HEK293 (cell line): ENCODE results near the gene MBD4.
"Not testable (repeated sequence)": the region's sequence is repeated elsewhere in the genome, so short reads cannot be mapped to it uniquely, and the experiment has no call there.

Experiments used
- GLI2 ChIP-seq: fragments of 450-650 bp; formaldehyde crosslinking; IDR thresholded peaks from 2 replicates; pipeline ENCODE4; 2017; ENCODE audit warnings: missing biosample characterization, missing genetic modification characterization, low read depth, borderline replicate concordance
- KLF9 ChIP-seq: fragments of 450-650 bp; formaldehyde crosslinking; IDR thresholded peaks from 2 replicates; pipeline ENCODE4 v1.5.1; 2016; ENCODE audit warnings: missing biosample characterization, missing genetic modification characterization, low read depth
- PRDM1 ChIP-seq: fragments of 450-650 bp; formaldehyde crosslinking; IDR thresholded peaks from 2 replicates; pipeline ENCODE4; 2016; ENCODE audit warnings: missing biosample characterization, missing genetic modification characterization
- ZBTB1 ChIP-seq: fragments of 450-650 bp; formaldehyde crosslinking; IDR thresholded peaks from 2 replicates; pipeline ENCODE4 v1.5.1; 2016; ENCODE audit warnings: missing biosample characterization, missing genetic modification characterization
- ZNF274 ChIP-seq, 2 experiments: fragments of 200-500 bp in 1 of 2; fragments of 450-650 bp in 1 of 2; sonication (Bioruptor generic) in 1 of 2; formaldehyde crosslinking in 1 of 2; IDR thresholded peaks; 2 replicates each; pipeline versions ENCODE4 v1.5.1 to v1.6.1; 2014 to 2016; ENCODE audit warnings: borderline replicate concordance in 1 of 2, inconsistent platforms in 1 of 2, low read length in 1 of 2, missing biosample characterization in 1 of 2, missing genetic modification characterization in 1 of 2
- ZNF391 ChIP-seq: fragments of 450-650 bp; formaldehyde crosslinking; IDR thresholded peaks from 2 replicates; pipeline ENCODE4 v1.5.1; 2016; ENCODE audit warnings: low read depth, missing biosample characterization, missing genetic modification characterization, borderline replicate concordance
- ZNF76 ChIP-seq: fragments of 450-650 bp; formaldehyde crosslinking; IDR thresholded peaks from 2 replicates; pipeline ENCODE4; 2016; ENCODE audit warnings: low read depth, missing biosample characterization, missing genetic modification characterization, borderline replicate concordance
- TF ChIP-seq, protein P1 (sequence below): fragments of 450-650 bp; formaldehyde crosslinking; IDR thresholded peaks from 2 replicates; pipeline ENCODE4 v1.5.1; 2016; ENCODE audit warnings: missing biosample characterization, missing genetic modification characterization
- TF ChIP-seq, protein P2 (sequence below): fragments of 450-650 bp; formaldehyde crosslinking; IDR thresholded peaks from 2 replicates; pipeline ENCODE4 v1.5.1; 2016; ENCODE audit warnings: missing biosample characterization, missing genetic modification characterization
- TF ChIP-seq, protein P3 (sequence below): fragments of 450-650 bp; formaldehyde crosslinking; IDR thresholded peaks from 2 replicates; pipeline ENCODE4 v1.5.1; 2016; ENCODE audit warnings: missing biosample characterization, missing genetic modification characterization
- TF ChIP-seq, protein P4 (sequence below): fragments of 450-650 bp; formaldehyde crosslinking; IDR thresholded peaks from 2 replicates; pipeline ENCODE4 v1.5.1; 2016; ENCODE audit warnings: missing biosample characterization, missing genetic modification characterization
- TF ChIP-seq, protein P5 (sequence below): fragments of 450-650 bp; formaldehyde crosslinking; IDR thresholded peaks from 2 replicates; pipeline ENCODE4 v1.5.1; 2016; ENCODE audit warnings: missing biosample characterization, missing genetic modification characterization
- TF ChIP-seq, protein P6 (sequence below): fragments of 450-650 bp; formaldehyde crosslinking; IDR thresholded peaks from 2 replicates; pipeline ENCODE4 v1.5.1; 2016; ENCODE audit warnings: missing biosample characterization, missing genetic modification characterization, low read depth
- TF ChIP-seq, protein P7 (sequence below): fragments of 450-650 bp; formaldehyde crosslinking; conservative IDR thresholded peaks from 2 replicates; pipeline ENCODE4 v1.5.1; 2016; ENCODE audit warnings: low read depth, missing biosample characterization, missing genetic modification characterization

DNA sequence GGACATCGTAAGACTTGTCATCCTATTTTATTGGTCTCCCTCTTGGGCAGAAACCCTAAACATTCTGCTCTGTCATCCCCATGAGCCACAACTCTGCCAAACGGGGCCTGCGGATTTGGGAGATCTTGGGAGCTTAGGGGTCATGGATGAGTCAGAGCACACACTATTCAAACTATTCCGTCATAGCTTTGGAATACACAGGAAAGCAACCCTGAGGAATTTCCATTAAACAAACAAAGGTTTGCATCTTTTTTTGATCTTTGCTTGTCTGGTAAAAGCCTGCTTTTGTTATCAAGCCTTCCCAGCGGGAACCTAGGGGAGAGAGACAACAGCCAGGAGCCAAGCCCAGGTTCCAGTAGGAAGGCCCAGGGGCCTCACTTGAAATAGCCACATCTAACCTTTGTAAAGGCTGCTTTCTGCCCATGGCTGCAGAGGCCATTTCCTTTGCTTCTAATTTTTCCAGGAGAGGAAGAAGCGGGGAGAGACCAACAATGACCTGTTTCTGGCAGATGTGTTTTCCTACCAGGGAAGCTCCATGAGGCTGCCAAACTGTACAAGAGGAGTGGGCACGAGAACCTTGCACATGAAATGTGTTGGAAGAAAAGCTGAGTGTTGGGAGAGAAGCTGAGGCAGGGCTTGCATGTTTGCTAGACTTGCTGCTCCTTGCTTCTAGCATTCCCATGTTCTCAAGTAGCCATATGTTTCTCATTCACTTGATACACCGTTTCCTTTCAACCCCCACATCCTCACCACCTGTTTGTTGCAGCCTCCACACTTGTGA, 50.8 kb downstream of the MBD4 start:
- TF ChIP-seq, protein P1, sequence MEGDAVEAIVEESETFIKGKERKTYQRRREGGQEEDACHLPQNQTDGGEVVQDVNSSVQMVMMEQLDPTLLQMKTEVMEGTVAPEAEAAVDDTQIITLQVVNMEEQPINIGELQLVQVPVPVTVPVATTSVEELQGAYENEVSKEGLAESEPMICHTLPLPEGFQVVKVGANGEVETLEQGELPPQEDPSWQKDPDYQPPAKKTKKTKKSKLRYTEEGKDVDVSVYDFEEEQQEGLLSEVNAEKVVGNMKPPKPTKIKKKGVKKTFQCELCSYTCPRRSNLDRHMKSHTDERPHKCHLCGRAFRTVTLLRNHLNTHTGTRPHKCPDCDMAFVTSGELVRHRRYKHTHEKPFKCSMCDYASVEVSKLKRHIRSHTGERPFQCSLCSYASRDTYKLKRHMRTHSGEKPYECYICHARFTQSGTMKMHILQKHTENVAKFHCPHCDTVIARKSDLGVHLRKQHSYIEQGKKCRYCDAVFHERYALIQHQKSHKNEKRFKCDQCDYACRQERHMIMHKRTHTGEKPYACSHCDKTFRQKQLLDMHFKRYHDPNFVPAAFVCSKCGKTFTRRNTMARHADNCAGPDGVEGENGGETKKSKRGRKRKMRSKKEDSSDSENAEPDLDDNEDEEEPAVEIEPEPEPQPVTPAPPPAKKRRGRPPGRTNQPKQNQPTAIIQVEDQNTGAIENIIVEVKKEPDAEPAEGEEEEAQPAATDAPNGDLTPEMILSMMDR = not testable (repeated sequence)
- TF ChIP-seq, protein P2, sequence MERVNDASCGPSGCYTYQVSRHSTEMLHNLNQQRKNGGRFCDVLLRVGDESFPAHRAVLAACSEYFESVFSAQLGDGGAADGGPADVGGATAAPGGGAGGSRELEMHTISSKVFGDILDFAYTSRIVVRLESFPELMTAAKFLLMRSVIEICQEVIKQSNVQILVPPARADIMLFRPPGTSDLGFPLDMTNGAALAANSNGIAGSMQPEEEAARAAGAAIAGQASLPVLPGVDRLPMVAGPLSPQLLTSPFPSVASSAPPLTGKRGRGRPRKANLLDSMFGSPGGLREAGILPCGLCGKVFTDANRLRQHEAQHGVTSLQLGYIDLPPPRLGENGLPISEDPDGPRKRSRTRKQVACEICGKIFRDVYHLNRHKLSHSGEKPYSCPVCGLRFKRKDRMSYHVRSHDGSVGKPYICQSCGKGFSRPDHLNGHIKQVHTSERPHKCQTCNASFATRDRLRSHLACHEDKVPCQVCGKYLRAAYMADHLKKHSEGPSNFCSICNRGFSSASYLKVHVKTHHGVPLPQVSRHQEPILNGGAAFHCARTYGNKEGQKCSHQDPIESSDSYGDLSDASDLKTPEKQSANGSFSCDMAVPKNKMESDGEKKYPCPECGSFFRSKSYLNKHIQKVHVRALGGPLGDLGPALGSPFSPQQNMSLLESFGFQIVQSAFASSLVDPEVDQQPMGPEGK (tag by site-specific recombination) = not testable (repeated sequence)
- not testable (repeated sequence) for TF ChIP-seq PRDM1; ZBTB1 (tag by site-specific recombination); KLF9 (tag by site-specific recombination); GLI2 (tag by site-specific recombination); ZNF391 (tag by site-specific recombination); ZNF76 (tag by site-specific recombination); ZNF274 (IDR thresholded peaks at IDR 0.05; ENCODE audit: low read length); ZNF274 (tag by site-specific recombination; IDR thresholded peaks at IDR 0.05; ENCODE audit: borderline replicate concordance)
- TF ChIP-seq, protein P3, sequence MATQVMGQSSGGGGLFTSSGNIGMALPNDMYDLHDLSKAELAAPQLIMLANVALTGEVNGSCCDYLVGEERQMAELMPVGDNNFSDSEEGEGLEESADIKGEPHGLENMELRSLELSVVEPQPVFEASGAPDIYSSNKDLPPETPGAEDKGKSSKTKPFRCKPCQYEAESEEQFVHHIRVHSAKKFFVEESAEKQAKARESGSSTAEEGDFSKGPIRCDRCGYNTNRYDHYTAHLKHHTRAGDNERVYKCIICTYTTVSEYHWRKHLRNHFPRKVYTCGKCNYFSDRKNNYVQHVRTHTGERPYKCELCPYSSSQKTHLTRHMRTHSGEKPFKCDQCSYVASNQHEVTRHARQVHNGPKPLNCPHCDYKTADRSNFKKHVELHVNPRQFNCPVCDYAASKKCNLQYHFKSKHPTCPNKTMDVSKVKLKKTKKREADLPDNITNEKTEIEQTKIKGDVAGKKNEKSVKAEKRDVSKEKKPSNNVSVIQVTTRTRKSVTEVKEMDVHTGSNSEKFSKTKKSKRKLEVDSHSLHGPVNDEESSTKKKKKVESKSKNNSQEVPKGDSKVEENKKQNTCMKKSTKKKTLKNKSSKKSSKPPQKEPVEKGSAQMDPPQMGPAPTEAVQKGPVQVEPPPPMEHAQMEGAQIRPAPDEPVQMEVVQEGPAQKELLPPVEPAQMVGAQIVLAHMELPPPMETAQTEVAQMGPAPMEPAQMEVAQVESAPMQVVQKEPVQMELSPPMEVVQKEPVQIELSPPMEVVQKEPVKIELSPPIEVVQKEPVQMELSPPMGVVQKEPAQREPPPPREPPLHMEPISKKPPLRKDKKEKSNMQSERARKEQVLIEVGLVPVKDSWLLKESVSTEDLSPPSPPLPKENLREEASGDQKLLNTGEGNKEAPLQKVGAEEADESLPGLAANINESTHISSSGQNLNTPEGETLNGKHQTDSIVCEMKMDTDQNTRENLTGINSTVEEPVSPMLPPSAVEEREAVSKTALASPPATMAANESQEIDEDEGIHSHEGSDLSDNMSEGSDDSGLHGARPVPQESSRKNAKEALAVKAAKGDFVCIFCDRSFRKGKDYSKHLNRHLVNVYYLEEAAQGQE (tag by site-specific recombination) = not testable (repeated sequence)
- TF ChIP-seq, protein P4, sequence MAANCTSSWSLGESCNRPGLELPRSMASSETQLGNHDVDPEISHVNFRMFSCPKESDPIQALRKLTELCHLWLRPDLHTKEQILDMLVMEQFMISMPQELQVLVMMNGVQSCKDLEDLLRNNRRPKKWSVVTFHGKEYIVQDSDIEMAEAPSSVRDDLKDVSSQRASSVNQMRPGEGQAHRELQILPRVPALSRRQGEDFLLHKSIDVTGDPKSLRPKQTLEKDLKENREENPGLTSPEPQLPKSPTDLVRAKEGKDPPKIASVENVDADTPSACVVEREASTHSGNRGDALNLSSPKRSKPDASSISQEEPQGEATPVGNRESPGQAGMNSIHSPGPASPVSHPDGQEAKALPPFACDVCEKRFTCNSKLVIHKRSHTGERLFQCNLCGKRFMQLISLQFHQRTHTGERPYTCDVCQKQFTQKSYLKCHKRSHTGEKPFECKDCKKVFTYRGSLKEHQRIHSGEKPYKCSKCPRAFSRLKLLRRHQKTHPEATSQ (tag by site-specific recombination) = not testable (repeated sequence)
- TF ChIP-seq, protein P5, sequence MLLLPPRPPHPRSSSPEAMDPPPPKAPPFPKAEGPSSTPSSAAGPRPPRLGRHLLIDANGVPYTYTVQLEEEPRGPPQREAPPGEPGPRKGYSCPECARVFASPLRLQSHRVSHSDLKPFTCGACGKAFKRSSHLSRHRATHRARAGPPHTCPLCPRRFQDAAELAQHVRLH (tag by site-specific recombination) = not testable (repeated sequence)
- TF ChIP-seq, protein P6, sequence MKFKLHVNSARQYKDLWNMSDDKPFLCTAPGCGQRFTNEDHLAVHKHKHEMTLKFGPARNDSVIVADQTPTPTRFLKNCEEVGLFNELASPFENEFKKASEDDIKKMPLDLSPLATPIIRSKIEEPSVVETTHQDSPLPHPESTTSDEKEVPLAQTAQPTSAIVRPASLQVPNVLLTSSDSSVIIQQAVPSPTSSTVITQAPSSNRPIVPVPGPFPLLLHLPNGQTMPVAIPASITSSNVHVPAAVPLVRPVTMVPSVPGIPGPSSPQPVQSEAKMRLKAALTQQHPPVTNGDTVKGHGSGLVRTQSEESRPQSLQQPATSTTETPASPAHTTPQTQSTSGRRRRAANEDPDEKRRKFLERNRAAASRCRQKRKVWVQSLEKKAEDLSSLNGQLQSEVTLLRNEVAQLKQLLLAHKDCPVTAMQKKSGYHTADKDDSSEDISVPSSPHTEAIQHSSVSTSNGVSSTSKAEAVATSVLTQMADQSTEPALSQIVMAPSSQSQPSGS = not testable (repeated sequence)
- TF ChIP-seq, protein P7, sequence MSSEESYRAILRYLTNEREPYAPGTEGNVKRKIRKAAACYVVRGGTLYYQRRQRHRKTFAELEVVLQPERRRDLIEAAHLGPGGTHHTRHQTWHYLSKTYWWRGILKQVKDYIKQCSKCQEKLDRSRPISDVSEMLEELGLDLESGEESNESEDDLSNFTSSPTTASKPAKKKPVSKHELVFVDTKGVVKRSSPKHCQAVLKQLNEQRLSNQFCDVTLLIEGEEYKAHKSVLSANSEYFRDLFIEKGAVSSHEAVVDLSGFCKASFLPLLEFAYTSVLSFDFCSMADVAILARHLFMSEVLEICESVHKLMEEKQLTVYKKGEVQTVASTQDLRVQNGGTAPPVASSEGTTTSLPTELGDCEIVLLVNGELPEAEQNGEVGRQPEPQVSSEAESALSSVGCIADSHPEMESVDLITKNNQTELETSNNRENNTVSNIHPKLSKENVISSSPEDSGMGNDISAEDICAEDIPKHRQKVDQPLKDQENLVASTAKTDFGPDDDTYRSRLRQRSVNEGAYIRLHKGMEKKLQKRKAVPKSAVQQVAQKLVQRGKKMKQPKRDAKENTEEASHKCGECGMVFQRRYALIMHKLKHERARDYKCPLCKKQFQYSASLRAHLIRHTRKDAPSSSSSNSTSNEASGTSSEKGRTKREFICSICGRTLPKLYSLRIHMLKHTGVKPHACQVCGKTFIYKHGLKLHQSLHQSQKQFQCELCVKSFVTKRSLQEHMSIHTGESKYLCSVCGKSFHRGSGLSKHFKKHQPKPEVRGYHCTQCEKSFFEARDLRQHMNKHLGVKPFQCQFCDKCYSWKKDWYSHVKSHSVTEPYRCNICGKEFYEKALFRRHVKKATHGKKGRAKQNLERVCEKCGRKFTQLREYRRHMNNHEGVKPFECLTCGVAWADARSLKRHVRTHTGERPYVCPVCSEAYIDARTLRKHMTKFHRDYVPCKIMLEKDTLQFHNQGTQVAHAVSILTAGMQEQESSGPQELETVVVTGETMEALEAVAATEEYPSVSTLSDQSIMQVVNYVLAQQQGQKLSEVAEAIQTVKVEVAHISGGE (tag by site-specific recombination) = not testable (repeated sequence)
